Measurements from ENCODE around the gene PHF20.

DNA sequence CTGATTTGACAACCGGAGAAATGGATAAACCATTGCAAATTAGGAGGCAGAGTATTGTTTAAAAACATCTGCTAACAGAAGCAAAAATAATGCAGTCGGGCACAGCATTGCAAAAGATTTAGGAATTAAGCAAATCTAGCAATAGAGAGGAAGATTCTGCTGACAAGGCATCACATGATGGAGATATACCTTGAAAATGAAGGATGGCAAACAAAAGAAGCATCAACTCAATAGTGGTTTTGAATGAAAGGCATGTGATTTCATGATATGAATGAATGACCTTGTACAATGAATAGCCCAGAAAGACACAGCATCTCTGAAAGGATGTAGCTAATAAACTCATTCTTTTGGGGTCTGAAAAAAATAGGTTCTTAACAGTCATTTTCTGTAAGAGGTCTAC is 21.2 kb upstream of the PHF20 start:
- TF ChIP-seq, protein P1, sequence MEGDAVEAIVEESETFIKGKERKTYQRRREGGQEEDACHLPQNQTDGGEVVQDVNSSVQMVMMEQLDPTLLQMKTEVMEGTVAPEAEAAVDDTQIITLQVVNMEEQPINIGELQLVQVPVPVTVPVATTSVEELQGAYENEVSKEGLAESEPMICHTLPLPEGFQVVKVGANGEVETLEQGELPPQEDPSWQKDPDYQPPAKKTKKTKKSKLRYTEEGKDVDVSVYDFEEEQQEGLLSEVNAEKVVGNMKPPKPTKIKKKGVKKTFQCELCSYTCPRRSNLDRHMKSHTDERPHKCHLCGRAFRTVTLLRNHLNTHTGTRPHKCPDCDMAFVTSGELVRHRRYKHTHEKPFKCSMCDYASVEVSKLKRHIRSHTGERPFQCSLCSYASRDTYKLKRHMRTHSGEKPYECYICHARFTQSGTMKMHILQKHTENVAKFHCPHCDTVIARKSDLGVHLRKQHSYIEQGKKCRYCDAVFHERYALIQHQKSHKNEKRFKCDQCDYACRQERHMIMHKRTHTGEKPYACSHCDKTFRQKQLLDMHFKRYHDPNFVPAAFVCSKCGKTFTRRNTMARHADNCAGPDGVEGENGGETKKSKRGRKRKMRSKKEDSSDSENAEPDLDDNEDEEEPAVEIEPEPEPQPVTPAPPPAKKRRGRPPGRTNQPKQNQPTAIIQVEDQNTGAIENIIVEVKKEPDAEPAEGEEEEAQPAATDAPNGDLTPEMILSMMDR (IDR thresholded peaks at IDR 0.05; ENCODE audit: low read length), result no peak
- no peak for TF ChIP-seq EZH2 (optimal IDR thresholded peaks at IDR 0.05; ENCODE audit: low read depth, low read length)
